AG09319 (cell line): ENCODE measurements around the gene SUZ12.
"Not testable (repeated sequence)": the region's sequence is repeated elsewhere in the genome, so short reads cannot be mapped to it uniquely, and the experiment has no call there.

ENCODE experiments used
- DNase-seq: peaks from one replicate; pipeline ENCODE4 v3.0.0-alpha.2; 2010; ENCODE audit warnings: low read depth; ENCODE audit errors: extremely low read depth
- TF ChIP-seq, protein P1 (sequence below): IDR thresholded peaks from 2 replicates; pipeline ENCODE4 v1.5.1; 2011; ENCODE audit warnings: low read depth, mild to moderate bottlenecking, inconsistent platforms, low read length, moderate library complexity

The SUZ12 gene

DNA sequence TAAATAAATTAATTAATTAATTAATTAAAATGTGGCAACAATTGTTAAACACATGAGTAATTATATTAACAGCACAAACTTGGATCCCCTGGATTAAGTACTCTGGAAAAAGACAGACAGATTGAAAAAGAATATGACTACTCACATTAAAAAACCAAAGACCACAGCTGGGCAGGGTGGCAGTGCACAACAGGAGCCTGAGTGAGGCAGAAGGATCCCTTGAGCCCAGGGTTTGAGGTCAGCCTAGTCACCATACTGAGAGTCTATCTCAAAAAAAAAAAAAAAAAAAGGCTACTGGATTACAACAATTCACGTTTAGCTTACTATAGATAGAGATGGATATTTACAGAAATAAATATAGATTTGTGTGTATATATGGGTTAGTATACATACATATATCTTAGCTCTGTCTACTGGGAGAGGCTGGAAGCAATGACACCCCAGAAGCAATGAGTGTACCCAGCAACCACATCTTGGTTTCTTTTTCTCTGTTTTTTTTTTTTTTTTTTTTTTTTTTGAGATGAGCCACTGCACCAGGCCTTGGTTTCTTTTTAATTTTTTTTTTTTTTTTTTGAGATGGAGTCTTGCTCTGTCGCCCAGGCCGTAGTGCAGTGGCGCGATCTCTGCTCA, 10.6 kb upstream of the SUZ12 start:
- DNase-seq = no peak
- TF ChIP-seq, protein P1, sequence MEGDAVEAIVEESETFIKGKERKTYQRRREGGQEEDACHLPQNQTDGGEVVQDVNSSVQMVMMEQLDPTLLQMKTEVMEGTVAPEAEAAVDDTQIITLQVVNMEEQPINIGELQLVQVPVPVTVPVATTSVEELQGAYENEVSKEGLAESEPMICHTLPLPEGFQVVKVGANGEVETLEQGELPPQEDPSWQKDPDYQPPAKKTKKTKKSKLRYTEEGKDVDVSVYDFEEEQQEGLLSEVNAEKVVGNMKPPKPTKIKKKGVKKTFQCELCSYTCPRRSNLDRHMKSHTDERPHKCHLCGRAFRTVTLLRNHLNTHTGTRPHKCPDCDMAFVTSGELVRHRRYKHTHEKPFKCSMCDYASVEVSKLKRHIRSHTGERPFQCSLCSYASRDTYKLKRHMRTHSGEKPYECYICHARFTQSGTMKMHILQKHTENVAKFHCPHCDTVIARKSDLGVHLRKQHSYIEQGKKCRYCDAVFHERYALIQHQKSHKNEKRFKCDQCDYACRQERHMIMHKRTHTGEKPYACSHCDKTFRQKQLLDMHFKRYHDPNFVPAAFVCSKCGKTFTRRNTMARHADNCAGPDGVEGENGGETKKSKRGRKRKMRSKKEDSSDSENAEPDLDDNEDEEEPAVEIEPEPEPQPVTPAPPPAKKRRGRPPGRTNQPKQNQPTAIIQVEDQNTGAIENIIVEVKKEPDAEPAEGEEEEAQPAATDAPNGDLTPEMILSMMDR = no peak

DNA sequence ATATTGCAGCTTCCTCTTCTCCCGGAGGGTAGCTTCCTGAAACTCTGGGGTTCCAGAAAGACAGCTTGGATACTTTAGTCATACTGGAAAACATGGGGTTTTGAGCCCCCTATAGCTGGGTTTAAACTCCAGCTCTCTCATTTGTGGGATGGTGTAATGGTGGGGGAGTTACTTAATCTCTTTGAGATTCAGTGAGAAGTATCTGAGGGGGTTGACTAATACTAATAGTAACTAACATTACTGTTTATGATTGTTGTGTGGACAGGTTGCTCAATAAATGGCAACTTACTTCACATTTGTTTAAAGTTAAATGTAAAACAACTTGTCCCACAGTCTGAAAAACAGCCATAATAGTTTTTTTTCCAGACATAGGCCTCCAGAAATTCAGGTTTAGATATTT, 5.1 kb upstream of the SUZ12 start:
- DNase-seq = no peak
- TF ChIP-seq, protein P1 = no peak

DNA sequence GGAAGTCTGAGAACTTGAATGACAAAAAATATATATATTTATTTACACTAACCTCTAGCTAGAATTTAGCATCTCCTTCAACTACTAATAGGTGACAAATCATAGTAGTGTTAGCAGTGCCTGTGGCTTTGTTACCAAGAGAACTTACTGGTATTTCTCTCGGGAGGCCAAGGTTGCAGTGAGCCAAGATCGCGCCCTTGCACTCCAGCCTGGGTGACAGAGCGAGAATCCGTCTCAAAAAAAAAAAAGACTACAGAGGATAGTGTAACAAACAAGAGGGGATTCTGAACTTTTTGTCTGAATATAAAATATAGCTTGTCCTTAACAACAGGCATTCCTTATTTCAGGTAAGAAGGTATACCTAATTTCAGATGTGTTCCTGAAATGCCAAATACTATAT, 1.3 kb upstream of the SUZ12 start:
- no peak for DNase-seq
- TF ChIP-seq, protein P1 = no peak

DNA sequence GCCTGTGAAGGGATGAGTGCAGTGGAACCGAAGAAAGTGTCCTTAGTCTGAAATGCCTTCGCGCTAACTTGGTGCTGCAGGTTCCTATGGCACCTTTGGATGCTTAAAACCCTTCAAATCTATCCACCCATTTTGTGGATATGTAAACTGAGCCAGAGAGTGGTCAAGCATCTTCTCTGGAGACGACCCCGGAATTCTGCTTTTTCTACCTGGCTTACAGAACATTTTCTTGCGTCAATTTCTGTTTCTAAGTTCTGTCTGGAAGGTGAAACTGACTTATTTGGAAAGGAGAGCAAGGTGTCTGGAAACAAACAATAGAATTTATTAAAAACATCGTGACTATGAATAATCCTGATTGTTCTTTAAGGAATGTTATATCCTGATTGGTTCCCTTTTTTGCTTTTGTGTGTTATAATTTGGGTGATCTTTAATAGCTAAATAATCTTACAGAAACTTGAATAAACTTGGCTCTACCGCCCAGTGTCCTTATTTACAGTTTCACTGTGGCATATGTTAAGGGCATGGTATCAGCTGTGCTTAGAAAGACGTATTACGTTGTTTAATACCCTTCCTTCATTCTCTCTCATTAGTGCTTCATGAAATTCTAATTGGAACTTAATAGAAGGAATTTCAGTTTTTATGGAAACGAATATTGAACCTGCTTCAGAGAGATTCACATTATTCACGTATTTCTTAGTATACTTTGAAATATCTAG, 1.3 kb downstream of the SUZ12 start:
- DNase-seq = not testable (repeated sequence)

DNA sequence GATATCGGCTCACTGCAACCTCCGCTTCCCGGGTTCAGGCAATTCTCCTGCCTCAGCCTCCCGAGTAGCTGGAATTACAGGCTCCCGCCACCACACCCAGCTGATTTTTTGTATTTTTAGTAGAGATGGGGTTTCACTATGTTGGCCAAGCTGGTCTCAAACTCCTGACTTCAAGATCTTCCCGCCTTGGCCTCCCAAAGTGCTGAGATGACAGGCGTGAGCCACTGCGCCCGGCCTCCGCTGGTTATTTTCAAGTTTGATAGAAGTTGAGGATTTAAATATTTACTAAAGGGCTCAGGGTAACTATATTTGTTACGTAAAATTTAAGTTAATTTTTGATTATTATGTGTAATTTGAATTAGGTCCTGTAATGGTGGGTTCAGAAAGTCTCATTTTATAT, 5.1 kb downstream of the SUZ12 start:
- DNase-seq = not testable (repeated sequence)

DNA sequence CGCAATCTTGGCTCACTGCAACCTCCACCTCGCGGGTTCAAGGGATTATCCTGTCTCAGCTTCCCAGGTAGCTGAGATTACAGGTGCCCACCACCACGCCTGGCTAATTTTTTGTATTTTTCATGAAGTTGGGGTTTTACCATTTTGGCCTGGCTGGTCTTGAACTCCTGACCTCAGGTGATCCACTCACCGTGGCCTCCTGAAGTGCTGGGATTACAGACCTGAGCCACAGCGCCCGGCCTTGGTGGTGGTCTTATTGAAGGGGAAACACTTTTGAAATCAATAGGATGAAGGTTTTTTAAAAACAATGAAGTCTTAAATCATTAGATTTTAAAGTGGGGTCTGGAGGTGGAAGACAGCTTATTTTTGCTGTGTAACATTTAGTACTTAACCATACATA, 5.6 kb downstream of the SUZ12 start:
- not testable (repeated sequence) for DNase-seq

DNA sequence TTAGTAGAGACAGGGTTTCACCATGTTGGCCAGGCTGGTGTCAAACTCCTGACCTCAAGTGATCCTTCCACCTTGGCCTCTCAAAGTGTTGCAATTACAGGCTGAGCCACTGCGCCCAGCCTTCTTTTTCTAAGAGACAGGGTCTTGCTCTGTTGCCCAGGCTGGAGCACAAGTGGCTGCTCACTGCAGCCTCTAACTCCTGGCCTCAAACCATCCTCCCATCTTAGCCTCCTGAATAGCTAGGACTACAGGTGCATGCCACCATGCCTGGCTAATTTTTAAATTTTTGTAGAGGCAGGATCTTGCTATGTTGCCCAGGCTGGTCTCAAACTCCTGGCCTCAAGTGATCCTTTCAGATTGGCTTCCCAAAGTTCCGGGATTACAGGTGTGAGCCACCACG, 15.1 kb downstream of the SUZ12 start:
- not testable (repeated sequence) for DNase-seq

DNA sequence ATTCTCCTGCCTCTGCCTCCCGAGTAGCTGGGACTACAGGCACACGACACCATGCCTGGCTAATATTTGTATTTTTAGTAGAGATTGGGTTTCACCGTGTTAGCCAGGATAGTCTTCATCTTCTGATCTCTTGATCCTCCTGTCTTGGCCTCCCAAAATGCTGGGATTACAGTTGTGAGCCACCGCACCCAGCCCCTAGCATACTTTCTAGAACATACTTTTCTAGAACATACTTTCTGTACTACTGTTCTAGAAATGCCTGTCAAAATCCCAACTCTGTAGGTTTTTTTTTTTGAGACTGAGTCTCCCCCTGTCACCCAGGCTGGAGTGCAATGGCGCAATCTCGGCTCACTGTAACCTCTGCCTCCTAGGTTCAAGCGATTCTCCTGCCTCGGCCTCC, 27.3 kb downstream of the SUZ12 start:
- not testable (repeated sequence) for DNase-seq

DNA sequence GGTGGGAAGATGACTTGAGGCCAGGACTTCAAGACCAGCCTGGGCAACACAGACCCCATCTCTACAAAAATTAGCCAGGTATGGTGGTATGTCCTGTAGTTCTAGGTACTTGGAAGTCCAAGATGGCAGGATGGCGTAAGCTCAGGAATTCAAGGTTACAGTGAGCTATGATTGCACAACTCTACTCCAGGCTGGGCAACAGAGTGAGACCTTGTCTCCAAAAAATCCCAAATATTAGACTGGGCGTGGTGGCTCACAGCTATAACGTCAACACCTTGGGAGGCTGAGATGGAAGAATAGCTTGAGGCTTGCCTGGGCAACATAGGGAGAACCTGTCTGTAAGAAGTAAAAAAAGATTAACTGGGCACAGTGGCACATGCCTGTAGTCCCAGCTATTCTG, 30.8 kb downstream of the SUZ12 start:
- no peak for DNase-seq
- TF ChIP-seq, protein P1 = no peak

DNA sequence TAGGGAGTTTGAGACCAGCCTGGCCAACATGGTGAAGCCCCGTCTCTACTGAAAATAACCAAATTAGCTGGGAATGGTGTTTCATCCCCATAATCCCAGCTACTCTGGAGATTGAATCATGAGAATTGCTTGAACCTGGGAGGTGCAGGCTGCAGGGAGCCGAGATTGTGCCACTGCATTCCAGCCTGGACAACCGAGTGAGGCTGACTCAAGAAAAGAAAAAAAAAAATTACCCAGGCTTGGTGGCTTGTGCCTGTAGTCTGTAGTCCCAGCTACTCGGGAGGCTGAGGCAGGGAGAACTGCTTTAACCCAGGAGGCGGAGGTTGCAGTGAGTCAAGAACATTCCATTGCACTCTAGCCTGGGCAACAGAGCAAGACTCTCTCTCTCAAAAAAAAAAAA, 33.6 kb downstream of the SUZ12 start:
- DNase-seq = not testable (repeated sequence)

DNA sequence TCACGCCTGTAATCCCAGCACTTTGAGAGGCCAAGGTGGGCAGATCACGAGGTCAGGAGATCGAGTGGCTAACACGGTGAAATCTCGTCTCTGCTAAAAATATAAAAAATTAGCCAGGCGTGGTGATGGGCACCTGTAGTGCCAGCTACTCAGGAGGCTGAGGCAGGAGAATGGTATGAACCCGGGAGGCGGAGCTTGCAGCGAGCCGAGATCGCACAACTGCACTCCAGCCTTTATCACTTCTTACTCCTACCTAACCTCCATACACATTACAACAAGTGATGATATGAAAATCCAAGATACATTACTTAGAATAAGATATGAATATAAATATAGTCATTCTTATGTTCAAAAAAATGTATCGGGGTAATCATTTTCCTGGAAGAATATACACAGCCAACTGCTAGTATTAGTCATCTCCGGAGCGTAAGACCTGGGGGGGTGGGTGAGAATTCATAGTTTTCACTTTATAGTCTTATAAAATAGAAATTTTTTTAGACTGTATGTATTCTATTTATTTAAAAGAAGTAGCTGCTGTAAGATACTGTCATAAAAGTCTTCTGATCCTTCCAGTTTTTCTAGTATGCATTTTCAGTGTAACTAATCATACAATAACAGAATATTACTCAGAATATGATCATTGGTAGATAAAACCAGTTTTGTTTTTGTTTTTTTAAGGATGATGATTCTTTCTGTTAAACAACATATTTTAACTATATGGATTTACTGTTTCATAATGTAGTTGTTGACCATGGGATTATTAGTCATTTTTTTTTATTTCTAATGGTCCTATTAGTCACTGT, 37.7 kb downstream of the SUZ12 start:
- DNase-seq = not testable (repeated sequence)

DNA sequence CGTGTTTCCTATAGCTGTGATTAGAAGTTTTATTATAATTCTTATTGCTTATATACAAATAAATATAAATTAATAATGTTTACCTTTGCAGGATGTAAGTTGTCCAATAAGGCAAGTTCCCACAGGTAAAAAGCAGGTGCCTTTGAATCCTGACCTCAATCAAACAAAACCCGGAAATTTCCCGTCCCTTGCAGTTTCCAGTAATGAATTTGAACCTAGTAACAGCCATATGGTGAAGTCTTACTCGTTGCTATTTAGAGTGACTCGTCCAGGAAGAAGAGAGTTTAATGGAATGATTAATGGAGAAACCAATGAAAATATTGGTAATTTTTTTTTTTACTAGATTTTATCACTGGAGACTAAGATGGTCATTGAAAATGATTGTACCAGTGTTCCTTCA, 38.6 kb downstream of the SUZ12 start:
- DNase-seq = not testable (repeated sequence)

DNA sequence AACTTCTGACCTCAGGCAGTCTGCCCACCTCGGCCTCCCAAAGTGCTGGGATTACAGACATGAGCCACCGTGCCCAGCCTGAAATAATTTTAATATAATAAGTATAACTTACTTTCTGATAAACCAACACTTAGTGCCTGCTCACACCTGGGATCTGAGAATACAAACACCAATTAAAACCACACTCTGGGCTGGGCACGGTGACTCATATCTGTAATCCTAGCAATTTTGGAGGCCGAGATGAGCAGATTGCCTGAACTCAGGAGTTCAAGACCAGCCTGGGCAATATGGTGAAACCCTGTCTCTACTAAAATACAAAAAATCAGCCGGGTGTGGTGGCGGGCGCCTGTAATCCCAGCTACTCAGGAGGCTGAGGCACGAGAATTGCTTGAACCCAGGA, 55.0 kb downstream of the SUZ12 start:
- not testable (repeated sequence) for DNase-seq
